GM19238 (cell line): ENCODE data around the gene FHOD3.
"Not testable (repeated sequence)": the region's sequence is repeated elsewhere in the genome, so short reads cannot be mapped to it uniquely, and the experiment has no call there.

ENCODE experiments used
- DNase-seq: peaks from one replicate; pipeline ENCODE4 v3.0.0; 2011; ENCODE audit warnings: low spot score; ENCODE audit not compliant: insufficient read length

The FHOD3 gene

GRCh38 chr18:36813101-36813775 is 515.7 kb downstream of the FHOD3 start:
- no peak for DNase-seq

GRCh38 chr18:36813824-36814223 is 516.3 kb downstream of the FHOD3 start:
- DNase-seq = no peak

DNA sequence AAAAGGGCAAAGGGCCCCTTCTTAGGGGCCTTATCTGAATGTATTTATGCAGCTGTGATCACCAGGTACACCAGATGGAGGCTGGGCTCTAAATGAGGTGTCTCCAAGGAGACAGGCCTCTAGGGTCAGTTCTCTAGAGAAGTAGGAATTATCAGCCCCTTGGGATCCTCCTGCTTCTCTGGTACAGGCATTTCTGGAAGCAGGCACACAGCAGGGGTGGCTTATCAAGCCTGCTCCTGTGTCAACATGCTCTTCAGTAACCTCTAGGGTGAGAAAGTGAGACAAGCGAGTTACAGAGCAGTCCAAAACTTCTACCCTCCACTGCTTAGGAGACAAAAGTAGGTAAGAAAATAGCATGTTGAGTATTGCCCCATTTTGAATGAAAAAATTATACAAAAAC is 517.5 kb downstream of the FHOD3 start:
- no peak for DNase-seq

DNA sequence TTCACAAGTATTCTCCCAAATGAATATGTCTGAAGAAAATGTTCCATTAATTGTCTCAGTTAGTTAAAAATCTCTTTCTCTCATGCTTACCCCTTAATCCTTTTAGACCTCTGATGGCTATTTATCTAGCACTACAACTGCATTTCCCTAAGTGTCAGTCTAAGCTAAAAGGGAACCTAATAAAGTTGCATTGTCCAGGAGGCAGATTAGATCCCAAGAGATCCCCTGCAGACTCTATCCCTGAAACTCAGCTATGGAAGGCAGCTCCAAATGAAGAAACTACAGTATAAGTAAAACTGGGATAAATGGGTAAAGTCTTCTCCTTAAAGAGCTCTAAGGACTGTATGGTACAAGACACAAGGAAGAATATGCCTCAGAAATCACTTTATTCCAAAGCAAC is 518.6 kb downstream of the FHOD3 start:
- DNase-seq = not testable (repeated sequence)

GRCh38 chr18:36817039-36817438 is 519.5 kb downstream of the FHOD3 start:
- DNase-seq = no peak

GRCh38 chr18:36818652-36819051 is 521.1 kb downstream of the FHOD3 start:
- DNase-seq = no peak

DNA sequence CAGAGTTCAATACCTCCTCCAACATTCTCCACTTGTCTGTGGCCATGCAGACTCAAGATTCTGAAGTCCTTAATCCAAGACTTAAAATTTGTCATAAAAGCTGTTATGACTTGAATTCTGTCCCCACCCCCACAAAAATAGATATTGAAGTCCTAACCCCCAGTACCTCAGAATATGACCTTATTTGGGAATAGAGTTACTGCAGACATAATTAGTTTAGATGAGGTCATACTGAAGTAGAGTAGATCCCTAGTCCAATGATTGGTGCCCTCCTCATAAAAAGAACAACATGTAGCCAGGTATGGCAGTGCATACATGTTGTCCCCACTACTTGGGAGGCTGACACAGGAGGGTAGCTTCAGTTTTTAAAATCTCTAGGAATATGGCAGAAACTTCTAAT is 522.1 kb downstream of the FHOD3 start:
- no peak for DNase-seq

DNA sequence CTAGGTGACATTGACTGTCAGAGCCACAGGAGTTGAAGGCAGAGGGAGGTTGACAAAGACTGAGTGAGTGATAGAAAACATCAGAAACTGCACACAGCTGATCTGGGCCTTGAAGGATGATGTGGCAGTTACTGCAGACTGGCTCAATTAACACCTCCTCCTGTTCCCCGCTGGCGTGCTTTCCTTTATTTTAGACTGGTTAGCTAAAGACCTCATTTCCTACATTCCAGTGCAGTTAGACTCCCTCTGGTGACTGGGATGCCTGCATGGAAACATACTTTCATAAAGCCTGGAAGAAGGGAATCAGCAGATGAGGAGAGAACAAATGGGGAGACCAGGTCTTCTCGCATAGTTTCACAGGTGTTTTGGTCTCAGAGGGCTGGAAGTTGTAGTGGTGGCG is 524.2 kb downstream of the FHOD3 start:
- no peak for DNase-seq

DNA sequence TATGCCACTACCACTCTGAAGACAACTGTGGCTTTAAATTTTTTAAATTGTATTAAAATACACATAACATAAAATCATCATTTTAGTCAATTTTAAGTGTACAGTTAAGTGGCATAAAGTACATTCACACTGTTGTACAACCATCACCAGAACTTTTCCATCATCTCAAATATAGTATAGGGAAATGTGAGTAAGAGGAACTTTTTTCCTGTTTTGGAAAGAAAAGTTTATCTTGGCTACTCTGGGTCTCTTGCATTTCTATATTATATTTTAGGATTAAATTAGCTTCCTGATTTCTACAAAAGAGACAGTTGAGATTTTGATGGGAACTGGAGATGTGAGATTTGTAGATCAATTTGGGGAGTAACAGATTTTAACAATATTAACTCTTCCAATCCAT is 528.0 kb downstream of the FHOD3 start:
- DNase-seq = no peak

DNA sequence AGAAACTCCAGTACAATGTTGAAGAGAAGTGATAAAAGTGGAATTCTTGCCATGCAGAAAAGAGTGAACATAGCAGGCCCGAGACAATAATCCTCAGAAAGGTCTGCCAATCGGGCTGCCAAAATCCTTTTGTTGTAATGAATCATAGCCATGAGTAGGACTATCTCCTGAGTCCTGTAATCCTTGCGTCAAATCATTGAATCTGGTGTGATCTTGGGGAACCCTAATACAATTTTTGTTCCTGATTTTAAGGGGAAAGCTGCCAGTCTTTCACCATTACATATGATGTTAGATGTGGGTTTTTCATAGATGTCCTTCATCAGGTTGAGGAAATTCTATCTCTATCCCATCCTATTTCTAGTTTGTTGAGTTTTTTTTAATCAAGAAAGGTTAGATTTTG is 529.0 kb downstream of the FHOD3 start:
- DNase-seq = no peak

DNA sequence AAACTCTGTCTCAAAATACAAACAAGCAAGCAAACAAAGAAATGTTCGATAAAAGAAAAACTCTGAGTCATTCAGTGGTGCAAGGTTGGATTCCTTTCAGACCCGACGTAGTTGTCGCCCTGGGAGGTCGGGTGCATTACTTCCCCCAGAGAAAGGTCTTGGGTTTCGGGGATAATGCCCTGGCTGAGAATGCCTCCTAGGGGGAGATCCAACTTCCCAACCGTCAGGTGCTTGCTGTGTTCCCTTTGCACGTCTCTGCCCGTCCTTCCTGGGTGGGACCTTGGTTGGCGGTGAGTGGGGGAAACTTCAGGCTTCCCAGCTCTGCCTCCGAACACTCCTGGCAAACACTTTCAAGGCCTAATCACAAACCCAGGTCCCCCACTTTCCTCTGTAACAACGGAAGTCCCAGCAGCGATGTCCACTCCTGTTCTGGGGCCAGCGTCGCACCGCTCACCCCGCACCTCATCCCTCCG is 530.7 kb downstream of the FHOD3 start:
- no peak for DNase-seq

GRCh38 chr18:36828630-36829361 is 531.3 kb downstream of the FHOD3 start, which contains the start of the genes KIAA1328 and TPGS2:
TSS of gene KIAA1328 (plus strand) at chr18:36829127. CDS start at chr18:36829139, 12 bp downstream.
TSS of gene TPGS2 (minus strand) at chr18:36829002. CDS start at chr18:36828767, 235 bp downstream.
- peak; percentile 87 for DNase-seq
